T-cell (primary cell): ENCODE measurements around the gene CMTM7. TPM values are rescaled to one million over a fixed set of nuclear protein-coding genes. Genes with fewer than 3 reads are reported as not detected.

Source experiments
- ATAC-seq, 4 experiments: fragments of 200-7000 bp in 3 of 4; fragments of 150-1000 bp in 1 of 4; cut with Tn5 transposase; replicated peaks in 1 of 4; 1 replicate in 3 of 4; 2 replicates in 1 of 4; pipeline ENCODE4 v1.10.0; 2021; ENCODE audit warnings: moderate library complexity in 3 of 4, mild to moderate bottlenecking in 2 of 4, moderate number of reproducible peaks in 1 of 4
- CTCF ChIA-PET, 2 donors: fragments of 300-600 bp; sonication (Branson Sonifier 250); formaldehyde crosslinking; loops; one replicate each; lab custom pipeline; 2022; ENCODE audit warnings: antibody characterized with exemption in 2 of 2; lab: Charles Lee
- POLR2A ChIA-PET, 2 donors: fragments of 300-600 bp; sonication (Branson Sonifier 250); formaldehyde crosslinking; loops; one replicate each; lab custom pipeline; 2022; ENCODE audit warnings: antibody characterized with exemption in 2 of 2; lab: Charles Lee
- DNase-seq, 35 experiments: peaks; one replicate each; pipeline versions ENCODE4 v3.0.0 to v3.0.0-alpha.2; 2013 to 2023
- H3K27ac ChIP-seq: one replicate; pipeline ENCODE4 v1.5.1; 2013; ENCODE audit warnings: low read length
- H3K27me3 ChIP-seq, 2 experiments: replicated peaks in 1 of 2; 1 replicate in 1 of 2; 2 replicates in 1 of 2; pipeline versions ENCODE4 v1.6.1 to v1.7.0; 2013; ENCODE audit warnings: low read length in 1 of 2, mixed read lengths in 1 of 2; ENCODE audit not compliant: control insufficient read depth in 2 of 2, insufficient read depth in 2 of 2; ENCODE audit errors: extremely low read depth in 1 of 2
- H3K36me3 ChIP-seq, 2 donors: 1 replicate in 1 of 2; 2 replicates in 1 of 2; pipeline versions ENCODE4 v1.6.1 to v1.7.0; 2013; ENCODE audit warnings: low read length in 1 of 2; ENCODE audit not compliant: control insufficient read depth in 2 of 2, insufficient read depth in 1 of 2; ENCODE audit errors: extremely low read depth in 1 of 2
- H3K4me1 ChIP-seq, 2 experiments: 1 replicate in 1 of 2; 2 replicates in 1 of 2; pipeline versions ENCODE4 v1.6.1 to v1.7.0; 2013; ENCODE audit warnings: low read length in 2 of 2, mixed read lengths in 1 of 2; ENCODE audit not compliant: insufficient read depth in 2 of 2, control insufficient read depth in 1 of 2; ENCODE audit errors: extremely low read depth in 1 of 2
- H3K4me3 ChIP-seq, 2 donors: 1 replicate in 1 of 2; 2 replicates in 1 of 2; pipeline versions ENCODE4 v1.5.1 to v1.7.0; 2013; ENCODE audit warnings: mild to moderate bottlenecking in 2 of 2, low read length in 1 of 2, moderate library complexity in 1 of 2; ENCODE audit not compliant: control insufficient read depth in 1 of 2; ENCODE audit errors: extremely low read depth in 1 of 2
- H3K9me3 ChIP-seq: 2 replicates; pipeline ENCODE4 v1.7.0; 2013
- H3K27ac Mint-ChIP-seq, 2 donors: one replicate each; pipeline ENCODE4 v1.8.0; 2020 to 2021; ENCODE audit warnings: mild to moderate bottlenecking in 2 of 2, mixed read lengths in 2 of 2
- H3K27me3 Mint-ChIP-seq, 2 donors: one replicate each; pipeline ENCODE4 v1.8.0; 2021 to 2022; ENCODE audit warnings: mixed read lengths in 2 of 2
- H3K36me3 Mint-ChIP-seq: one replicate; pipeline ENCODE4 v1.8.0; 2021; ENCODE audit warnings: mixed read lengths
- H3K4me1 Mint-ChIP-seq, 3 donors: one replicate each; pipeline ENCODE4 v1.8.0; 2020 to 2022; ENCODE audit warnings: mixed read lengths in 3 of 3, mild to moderate bottlenecking in 1 of 3
- H3K4me3 Mint-ChIP-seq, 3 donors: one replicate each; pipeline ENCODE4 v1.8.0; 2020 to 2022; ENCODE audit warnings: mild to moderate bottlenecking in 3 of 3, mixed read lengths in 3 of 3, moderate library complexity in 3 of 3
- H3K9me3 Mint-ChIP-seq, 3 donors: one replicate each; pipeline ENCODE4 v1.8.0; 2020 to 2022; ENCODE audit warnings: mixed read lengths in 3 of 3
- WGBS: methylation state at CpG from one replicate; pipeline ENCODE4 v1.1.5; 2013; ENCODE audit warnings: missing lambda C conversion rate; ENCODE audit not compliant: insufficient coverage; 5-methylcytosine and 5-hydroxymethylcytosine counted together
- total RNA-seq, 35 experiments: library from RNA in 6 of 35; stranded (reverse) in 6 of 35; fragments of 120-200 nt in 1 of 35; gene quantifications; one replicate each; pipeline versions ENCODE4 v1.2.1 to v1.2.4 and lab custom pipeline; 2013 to 2026

Gene CMTM7
- total RNA-seq, 5 donors from 2014 or later (not counting 1 experiment from before 2014, with no cell fraction given) = 40.7 to 56.7 (median 47.8) TPM

DNA sequence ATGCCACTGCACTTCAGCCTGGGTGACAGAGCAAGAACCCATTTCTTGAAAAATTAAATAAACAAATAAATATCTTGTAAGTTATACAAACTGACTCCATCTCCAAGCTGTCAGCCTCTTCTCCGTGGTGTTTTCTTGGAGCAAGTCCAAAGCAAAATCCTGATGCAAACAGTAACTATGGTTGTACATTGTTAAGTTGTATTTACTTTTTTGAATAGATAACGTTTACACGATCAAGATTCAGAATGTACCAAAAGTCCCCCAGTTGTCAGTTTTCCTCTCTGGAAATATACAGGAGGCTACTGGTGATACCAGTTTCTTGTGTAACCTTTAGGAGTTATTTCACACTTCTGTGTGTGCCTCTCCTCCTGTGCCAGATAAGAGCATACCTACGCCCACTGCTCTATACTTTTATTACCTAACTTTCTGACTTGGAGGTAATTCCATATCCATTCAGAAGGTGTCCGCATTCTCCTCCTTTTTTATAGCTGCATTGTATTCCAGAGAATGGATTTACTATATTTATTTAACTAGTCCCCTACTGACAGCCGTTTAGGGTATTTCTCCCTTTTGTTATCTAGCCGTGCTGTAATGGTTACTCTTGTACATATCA, 14.2 kb downstream of the CMTM7 start:
- Mint-ChIP-seq H3K27ac (peak overlapping the region in 1 of 2 donors; percentile 36), H3K36me3 (peaks cover 34% of the 10 kb centered on the region), H3K27me3 (no peaks in the 10 kb centered on the region), H3K4me1 (peaks cover 82 to 84% (median 83%) of the 10 kb centered on the region in 3 donors), H3K4me3 (no peak overlapping the region), H3K9me3 (no peaks in the 10 kb centered on the region)
- no peak for ATAC-seq
- Histone ChIP-seq H3K36me3 (peaks cover 0 to 16% of the 10 kb centered on the region in 2 donors), H3K9me3 (no peaks in the 10 kb centered on the region), H3K4me3 (no peak overlapping the region), H3K27ac (no peak overlapping the region), H3K27me3 (no peaks in the 10 kb centered on the region), H3K4me1 (peaks cover 19 to 54% of the 10 kb centered on the region in 2 experiments)
- DNase-seq = no peak
- CTCF ChIA-PET = interaction anchor here in 1 of 2 donors (0.6 kb wide), 1 partner anchor 137 kb away, joined by 4 read pairs; no protein-coding TSS in a partner anchor
- POLR2A ChIA-PET = interaction anchor here in 1 of 2 donors (0.8 kb wide), 1 partner anchor 8 kb away, joined by 3 read pairs; no protein-coding TSS in a partner anchor
- whole genome bisulfite sequencing = 100% methylated on average over 1 of the region's 7 CpGs

DNA sequence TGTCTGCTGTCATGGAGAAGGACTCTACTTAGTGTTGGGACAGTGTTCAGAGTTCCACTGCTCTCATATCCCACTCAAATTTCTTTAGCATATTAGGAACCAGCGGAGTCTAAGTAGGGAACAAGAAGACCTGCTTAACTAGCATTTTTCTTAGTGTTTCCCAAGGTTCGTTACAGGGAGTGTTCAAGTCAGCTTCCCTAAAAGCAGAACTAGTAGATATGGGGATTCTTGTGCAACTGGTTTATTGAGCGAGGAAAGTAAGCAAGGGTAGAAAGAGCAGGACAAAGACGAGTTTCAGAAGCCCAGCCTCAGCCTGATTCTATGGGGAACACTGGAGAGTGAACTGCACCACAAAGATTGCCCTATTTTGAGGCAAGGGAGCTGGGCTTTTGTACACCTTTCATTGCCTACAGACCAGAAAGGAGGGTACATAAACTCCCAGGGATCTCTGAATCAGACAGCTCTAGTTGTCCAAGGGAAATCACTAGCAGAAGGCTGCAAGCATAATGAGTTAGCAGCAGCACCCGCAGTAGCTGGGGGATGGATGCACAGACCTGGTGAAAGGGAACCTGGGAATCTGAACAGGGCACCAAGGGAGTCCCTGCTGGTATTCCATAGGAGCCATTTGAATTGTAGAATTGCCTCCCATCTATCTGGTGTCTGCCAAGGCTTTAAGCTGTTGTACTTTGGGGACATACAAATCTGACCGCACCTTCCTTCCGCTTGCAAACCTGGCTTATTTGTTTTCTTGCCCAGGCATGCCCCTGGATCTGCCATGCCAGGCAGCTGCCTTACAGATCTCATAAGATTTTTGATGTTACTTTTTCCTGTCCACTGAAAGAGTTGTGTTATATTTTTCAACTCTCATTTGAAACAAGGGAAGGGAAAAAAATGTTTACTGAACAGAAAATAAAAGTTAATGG, 15.1 kb downstream of the CMTM7 start:
- Histone ChIP-seq H3K27me3 (no peaks in the 10 kb centered on the region), H3K27ac (no peak overlapping the region), H3K36me3 (peaks cover 0 to 18% of the 10 kb centered on the region in 2 donors), H3K4me1 (peaks cover 14 to 48% of the 10 kb centered on the region in 2 experiments), H3K9me3 (no peaks in the 10 kb centered on the region), H3K4me3 (no peak overlapping the region)
- POLR2A ChIA-PET = interaction anchor here in 1 of 2 donors (0.8 kb wide), 1 partner anchor 7 kb away, joined by 3 read pairs; no protein-coding TSS in a partner anchor
- Mint-ChIP-seq H3K4me3 (no peak overlapping the region), H3K27ac (peak overlapping the region; percentile 27 to 60), H3K4me1 (peaks cover 82 to 87% (median 83%) of the 10 kb centered on the region in 3 donors), H3K9me3 (no peaks in the 10 kb centered on the region), H3K27me3 (no peaks in the 10 kb centered on the region), H3K36me3 (peaks cover 38% of the 10 kb centered on the region)
- no peak for DNase-seq
- 86% methylated on average over 5 of the region's 7 CpGs for WGBS
- CTCF ChIA-PET = no interaction called here
- peak in 1 of 4 experiments; percentile 39 for ATAC-seq

DNA sequence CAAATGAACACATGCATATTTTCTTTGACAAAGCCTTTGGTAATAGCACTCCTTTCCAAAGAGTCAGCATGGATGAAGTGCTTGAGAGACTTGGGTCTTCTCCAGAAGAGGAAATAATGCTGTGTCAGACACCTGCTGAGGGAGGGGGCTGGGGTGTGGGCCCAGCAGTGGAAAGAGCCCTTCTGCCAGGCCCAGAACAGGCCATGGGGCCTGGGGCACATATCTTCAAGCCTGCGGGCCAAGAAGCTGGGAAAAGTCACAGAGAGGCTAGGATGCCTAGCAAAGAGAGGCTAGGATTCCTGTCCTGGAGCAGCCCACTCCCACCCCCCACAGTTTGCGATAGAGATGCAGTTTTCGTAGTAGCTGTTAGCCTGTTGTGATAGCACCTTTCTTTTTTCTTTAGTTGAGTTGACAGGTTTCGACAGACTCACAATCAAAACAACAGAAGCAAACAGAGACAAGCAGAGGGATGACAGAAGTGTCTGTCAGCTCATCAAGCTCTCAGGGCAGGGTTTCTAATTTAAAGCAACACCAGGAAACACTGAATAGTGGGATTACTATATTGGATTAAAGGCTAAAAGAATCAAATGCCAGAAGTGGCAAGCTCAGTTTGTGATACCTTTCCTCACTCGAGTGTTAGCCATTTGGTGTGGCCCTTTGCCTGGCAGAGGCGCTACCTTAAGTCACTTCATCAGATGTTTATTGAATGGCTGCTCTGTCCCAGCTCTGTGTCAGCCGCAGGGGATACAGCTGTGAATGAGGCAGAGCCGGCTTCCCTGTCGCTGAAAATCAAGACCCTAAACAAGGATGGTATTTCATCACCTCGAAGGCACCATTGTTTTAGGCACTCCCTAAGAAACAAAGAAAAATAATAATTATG, 19.0 kb downstream of the CMTM7 start:
- Mint-ChIP-seq H3K4me3 (no peak overlapping the region), H3K4me1 (peaks cover 79 to 87% (median 81%) of the 10 kb centered on the region in 3 donors), H3K27ac (peak overlapping the region; percentile 69 to 76), H3K9me3 (no peaks in the 10 kb centered on the region), H3K27me3 (no peaks in the 10 kb centered on the region), H3K36me3 (peaks cover 26% of the 10 kb centered on the region)
- ChIA-PET POLR2A (interaction anchor here (0.5 to 0.6 kb wide), 2 partner anchors 27 to 1114 kb away, joined by 3 read pairs; no protein-coding TSS in a partner anchor), CTCF (interaction anchor here (0.5 to 1.0 kb wide), 3 partner anchors 9 to 74 kb away, joined by 3 to 4 read pairs (median 3); no protein-coding TSS in a partner anchor)
- no peak for ATAC-seq
- H3K36me3 ChIP-seq = peaks cover 0 to 11% of the 10 kb centered on the region in 2 donors
- H3K4me1 ChIP-seq = peaks cover 11 to 38% of the 10 kb centered on the region in 2 experiments
- no peak for DNase-seq
- H3K4me3 ChIP-seq = no peak overlapping the region
- peak overlapping the region; percentile 14 for H3K27ac ChIP-seq
- no peaks in the 10 kb centered on the region for H3K9me3 ChIP-seq
- WGBS = 93% methylated on average over 3 of the region's 10 CpGs
- no peaks in the 10 kb centered on the region for H3K27me3 ChIP-seq

DNA sequence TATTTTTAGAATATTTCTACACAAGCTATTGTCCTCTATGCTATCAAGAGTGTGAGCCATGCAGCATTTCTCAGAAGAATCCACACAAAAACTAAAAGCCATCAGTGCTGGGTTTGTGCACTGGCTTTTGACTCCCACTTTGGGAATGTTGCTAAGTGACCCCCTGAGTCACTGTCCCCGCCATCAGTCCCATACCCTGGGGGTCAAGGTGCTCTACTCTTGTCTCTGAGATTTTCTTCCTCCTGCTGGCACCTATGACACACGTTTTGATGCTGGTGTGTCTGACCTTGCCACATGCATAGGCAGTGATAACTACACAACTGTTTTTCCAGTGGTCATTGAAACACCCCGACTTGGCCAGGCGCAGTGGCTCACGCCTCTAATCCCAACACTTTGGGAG, 19.8 kb downstream of the CMTM7 start:
- Mint-ChIP-seq H3K4me3 (no peak overlapping the region), H3K9me3 (no peaks in the 10 kb centered on the region), H3K4me1 (peaks cover 78 to 85% (median 79%) of the 10 kb centered on the region in 3 donors), H3K36me3 (peaks cover 18% of the 10 kb centered on the region), H3K27ac (peak overlapping the region; percentile 53 to 79), H3K27me3 (no peaks in the 10 kb centered on the region)
- Histone ChIP-seq H3K27me3 (no peaks in the 10 kb centered on the region), H3K9me3 (no peaks in the 10 kb centered on the region), H3K36me3 (peaks cover 0 to 11% of the 10 kb centered on the region in 2 donors), H3K27ac (no peak overlapping the region), H3K4me1 (peaks cover 15 to 38% of the 10 kb centered on the region in 2 experiments), H3K4me3 (no peak overlapping the region)
- no peak for ATAC-seq
- ChIA-PET POLR2A (no interaction called here), CTCF (interaction anchor here in 1 of 2 donors (0.6 kb wide), 2 partner anchors 151 to 1157 kb away, joined by 3 read pairs; no protein-coding TSS in a partner anchor)
- WGBS = 87% methylated on average over 5 of the region's 5 CpGs
- DNase-seq = no peak

DNA sequence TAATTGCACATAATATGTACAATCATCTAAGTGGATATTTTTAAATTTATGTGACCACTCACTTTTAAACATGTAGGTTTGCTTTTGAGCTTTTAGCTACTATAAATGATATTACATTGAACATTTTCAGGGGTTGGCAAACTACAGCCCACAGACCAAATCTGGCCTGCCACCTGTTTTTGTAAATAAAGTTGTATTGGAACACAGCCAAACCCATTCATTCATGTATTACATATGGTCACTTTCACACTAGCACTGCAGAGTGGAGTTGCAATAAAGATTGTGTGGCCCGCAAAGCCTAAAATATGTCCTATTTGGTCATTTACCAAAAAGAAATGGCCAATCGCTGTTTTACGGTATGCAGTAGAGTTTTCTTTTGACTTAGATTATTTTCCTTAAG, 21.2 kb downstream of the CMTM7 start:
- H3K27ac Mint-ChIP-seq = peak overlapping the region; percentile 49 to 98
- no peak overlapping the region for H3K27ac ChIP-seq
- CTCF ChIA-PET = interaction anchor here in 1 of 2 donors (0.6 to 1.3 kb wide), 2 partner anchors 38 to 51 kb away, joined by 3 read pairs; no protein-coding TSS in a partner anchor
- H3K36me3 ChIP-seq = peaks cover 0 to 7% of the 10 kb centered on the region in 2 donors
- POLR2A ChIA-PET = no interaction called here
- H3K9me3 Mint-ChIP-seq = no peaks in the 10 kb centered on the region
- no peaks in the 10 kb centered on the region for H3K27me3 ChIP-seq
- H3K9me3 ChIP-seq = no peaks in the 10 kb centered on the region
- no peaks in the 10 kb centered on the region for H3K27me3 Mint-ChIP-seq
- no peak overlapping the region for H3K4me3 ChIP-seq
- H3K36me3 Mint-ChIP-seq = peaks cover 13% of the 10 kb centered on the region
- WGBS = no CpG with 5 or more reads among the region's 3 CpGs
- ATAC-seq (no peak), DNase-seq (no peak)
- H3K4me1 Mint-ChIP-seq = peaks cover 78 to 85% (median 81%) of the 10 kb centered on the region in 3 donors
- H3K4me1 ChIP-seq = peaks cover 24 to 32% of the 10 kb centered on the region in 2 experiments
- no peak overlapping the region for H3K4me3 Mint-ChIP-seq
